Measurements from ENCODE around the gene NTN1.

Gene NTN1

DNA sequence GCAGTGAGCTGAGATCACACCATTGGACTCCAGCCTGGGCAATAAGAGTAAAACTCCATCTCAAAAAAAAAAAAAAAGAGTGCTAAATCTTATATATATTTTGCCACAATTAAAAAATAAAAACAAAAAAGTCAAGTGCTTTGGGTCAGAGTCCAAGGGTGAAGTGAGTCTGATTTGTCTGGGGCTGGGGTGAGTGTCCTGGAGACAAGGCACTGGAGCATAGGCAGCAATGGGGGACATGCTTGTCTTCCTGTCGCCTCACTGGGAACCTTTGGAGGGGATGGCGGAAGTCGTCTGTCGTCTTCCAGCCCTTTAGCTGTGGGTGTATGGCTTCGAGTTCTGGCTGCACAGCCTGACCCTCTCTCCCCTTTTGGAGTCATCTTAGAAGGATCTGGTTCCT lies 167.1 kb downstream of the NTN1 start:
- no peak for DNase-seq

DNA sequence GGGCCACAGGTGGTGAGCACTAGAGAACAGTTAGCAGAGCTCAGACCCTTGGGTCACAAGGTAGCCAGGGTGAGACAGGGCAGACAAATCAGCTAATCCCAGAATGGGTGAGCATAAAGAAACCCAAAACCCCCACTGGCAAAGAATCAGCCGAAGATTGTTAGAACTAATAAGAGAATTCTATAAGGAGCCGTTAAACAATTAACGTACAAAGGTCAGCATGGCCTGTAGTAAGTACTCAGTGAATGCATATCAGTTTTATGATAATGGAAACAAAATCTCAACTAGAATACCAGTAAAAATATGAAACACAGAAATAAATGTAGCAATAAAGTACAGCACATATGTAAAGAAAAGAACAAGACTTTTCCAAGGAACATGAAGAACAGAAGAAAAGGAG lies 168.6 kb downstream of the NTN1 start:
- DNase-seq: no peak

DNA sequence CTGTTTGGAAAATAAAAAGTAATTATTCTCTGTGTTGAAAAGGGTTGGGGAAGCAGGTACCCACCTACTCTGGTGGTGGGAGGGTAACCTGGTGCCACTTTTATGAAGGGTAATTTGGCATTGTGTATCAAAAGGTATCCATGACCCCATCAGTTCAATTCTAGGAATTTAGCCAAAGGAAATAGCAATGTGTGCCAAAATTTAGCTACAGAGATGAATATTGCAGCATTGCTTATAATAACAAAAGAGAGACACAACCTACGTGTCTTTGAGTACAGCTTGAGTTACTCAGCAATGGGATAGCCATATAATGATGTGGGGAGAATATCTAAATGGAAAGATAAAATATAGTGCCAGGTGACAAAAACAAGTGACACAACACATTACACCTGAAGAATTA lies 170.7 kb downstream of the NTN1 start:
- DNase-seq: no peak

DNA sequence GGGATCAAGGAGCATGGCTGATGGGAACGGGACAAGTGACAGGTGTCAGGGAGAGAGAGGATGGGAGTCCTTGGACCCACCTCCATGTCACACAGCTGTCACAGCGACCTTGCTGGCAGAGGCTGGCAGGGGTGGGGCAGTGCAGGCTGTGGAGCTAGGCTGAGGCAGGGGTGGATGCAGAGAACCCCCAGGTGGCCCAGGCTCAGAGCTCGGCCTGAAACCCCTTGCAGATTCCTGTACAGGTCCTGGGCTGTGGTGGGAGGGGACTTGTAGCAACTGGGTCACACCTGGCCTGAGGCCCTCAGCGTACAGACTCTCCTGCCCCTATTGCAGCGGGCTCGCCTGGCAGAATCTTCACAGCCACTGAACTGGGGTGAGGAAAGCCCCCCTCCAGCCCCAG lies 174.1 kb downstream of the NTN1 start:
- no peak for DNase-seq

DNA sequence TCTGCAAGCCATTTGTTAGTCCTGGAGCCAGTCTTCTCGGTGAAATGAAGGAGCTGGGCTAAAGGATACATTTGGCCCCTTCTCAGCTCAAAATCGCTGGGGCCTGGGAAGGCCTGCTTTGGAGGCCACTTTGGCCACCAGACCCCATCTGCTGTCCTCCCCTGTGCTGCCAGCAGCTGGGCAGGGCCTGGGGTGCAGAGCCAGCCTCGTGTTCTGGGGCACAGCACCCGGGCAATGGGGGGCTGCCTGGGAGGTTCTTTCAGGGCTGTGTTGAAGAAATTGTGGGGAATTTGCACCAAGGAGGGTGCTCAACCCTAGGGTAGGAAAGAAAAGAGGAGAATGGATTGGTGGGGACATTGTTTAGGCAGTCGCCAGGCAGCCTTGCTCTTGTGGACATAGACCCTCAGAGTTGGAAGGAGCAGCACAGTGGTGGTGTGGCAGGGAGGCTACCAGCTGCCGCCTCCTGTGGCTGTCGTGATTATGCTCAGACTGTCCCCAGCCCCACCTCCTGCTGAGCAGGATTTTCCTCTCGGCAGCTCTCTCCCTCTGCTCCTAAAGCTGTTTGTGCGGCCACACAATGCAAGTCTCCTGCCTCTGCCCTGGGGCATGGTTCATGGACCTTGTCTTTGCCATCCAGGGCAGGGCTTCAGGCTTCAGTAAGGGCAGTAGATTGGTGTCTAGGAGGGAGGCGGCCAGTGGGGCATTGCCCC lies 174.8 kb downstream of the NTN1 start:
- no peak for DNase-seq

DNA sequence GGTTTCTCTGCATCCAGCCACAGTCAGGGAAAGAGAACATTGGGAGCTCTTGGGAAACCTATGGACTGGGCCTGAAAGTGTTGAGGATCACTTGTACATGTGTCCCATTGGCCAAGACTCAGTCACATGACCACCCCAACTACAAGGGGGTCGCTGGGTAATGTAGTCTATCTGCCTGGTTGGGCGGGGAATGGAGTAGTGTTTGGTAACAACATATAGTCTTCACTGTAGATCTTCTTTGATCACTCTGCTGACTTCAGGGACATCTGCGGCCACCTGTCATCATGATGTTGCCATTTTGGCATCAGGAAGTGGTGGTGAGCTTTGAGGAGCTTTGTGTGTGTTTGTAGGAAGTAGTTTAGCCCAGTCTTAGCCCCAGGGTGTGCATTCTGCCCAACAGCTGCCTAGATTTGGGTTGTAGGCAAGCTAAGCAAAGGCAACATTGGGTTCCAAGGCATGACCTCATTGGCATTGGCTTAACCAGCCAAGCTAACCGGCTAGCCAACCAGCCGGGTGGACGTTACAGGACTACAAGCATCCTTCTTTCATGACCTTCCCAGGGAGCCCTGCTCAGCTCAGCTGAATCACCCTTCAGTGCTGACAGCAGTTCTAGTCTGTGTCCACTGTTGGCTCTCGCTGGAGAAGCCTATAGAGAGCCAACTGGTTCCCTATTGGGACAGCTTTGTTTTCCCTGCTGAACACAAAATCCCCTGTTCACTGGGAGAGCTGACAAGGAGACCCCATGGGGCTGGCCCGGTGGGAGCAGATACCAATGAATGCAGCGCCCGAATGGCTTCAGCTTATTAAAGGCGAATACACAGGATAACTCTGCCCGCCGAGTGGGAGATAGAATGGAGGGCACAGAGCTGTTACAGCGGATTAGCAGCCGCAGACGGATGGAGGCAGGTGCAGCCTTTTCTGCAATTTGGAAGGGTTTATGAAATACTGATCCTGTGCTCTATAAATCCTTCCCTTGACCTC lies 178.6 kb downstream of the NTN1 start:
- DNase-seq: no peak

DNA sequence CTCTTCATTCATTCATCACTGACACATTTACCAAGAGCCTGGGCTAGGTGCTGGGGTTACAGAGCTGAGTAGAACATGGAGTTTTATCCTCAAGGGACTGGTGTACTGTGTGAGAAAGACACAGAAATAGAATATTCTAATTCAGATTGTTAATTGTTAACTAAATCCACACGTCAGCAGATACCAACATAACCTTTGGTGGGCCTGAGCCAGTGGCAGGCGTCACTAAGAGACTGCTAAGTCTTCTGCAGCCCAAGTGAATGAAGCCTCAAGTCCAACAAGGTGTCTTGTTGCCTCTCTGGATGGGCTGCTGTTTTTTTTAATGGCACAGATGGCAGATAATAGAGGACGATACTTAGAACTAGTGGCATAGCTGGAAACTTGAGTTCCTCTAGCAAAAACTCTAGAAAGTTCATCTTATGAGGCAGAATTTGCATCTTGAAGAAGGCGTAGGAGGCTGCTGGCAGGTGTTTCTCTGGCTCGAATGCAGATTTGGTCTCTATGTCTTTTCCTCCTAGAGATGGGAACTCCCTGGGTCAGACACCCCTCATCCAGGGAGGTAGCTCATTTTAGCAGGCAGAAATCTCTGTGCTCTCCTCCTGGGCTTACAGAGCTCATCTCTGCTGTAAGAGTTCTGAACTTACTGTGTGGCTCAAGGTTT lies 179.5 kb downstream of the NTN1 start:
- DNase-seq: no peak

DNA sequence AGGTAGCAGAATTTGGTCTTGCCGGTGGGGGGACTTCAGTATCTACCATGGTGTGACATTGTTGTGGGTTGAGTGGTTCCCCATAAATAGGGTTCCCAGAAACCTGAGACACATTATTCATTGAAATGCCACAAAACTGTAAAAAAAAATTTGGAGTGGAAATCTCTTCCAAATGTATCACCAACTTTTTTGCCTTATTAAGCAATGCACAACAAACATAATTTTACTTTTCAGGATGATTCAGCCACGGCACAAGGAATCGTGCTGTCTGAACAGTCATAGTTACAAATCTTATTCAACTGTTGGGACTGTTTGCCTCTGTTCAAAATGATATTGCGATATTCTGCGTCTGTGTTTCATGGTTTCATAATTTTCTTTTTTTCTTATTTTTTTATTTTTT lies 181.2 kb downstream of the NTN1 start:
- DNase-seq: no peak

DNA sequence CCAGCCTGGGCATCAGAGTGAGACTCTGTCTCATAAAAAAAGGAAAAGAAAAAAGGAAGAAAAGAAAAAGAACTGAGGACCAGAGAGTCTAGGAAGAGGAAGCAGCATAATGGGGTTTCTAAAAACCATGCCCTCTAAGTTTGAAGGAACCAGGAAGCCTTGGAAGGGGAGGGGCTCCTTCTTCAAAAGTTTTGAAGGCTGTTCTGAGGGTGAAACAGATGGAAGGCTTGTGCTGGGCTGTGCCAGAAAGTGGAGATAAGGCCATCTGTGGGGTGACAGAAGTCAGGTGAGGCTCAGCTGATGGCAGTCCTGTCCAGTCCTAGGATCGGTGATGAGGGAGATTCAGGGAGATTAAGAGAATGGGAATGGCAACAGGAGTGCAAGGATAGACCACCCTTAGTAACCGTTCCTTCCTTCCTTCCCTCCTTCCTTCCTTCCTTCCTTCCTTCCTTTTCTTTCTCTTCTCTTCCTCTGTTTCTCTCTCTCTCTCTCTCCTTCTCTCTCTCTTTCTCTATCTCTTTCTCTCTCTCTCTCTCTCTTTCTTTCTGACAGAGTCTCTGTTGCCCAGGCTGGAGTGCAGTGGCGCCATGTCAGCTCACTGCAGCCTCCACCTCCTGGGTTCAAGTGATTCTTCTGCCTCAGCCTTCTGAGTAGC lies 182.6 kb downstream of the NTN1 start:
- DNase-seq: no peak

DNA sequence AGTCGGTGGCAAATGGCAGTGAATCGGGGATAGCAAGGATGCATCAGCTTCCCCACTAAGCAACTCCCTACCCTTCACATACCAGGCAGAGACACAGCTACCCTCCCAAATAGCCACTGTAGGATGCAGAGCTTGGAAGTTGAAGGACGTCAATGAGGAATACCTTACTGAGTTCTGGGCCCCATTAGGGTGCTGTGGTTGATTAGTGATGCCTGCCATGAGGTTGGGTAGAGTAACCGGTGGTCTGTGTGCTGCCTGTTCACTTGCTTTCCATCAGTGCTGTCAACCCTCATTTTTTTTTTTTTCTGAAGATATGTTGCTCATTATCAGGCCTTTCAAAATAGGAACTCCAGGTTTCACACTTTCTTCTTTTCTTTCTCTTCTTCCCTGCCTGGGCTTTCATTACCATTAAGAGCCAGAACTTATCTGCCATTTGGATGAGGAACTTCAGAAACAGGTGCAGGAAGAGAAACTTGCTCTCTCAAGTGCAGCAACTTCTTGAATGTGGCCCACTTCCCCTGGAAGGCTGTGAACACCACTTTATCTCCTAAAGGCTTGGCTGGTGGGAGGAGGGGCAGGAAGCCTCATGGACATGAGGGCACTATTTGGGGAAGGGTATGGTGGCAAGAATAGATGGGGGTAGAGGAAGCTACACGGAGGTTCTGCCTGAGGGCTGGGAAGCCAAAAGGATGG lies 183.5 kb downstream of the NTN1 start:
- peak in 1 of 58 donors; percentile 19 for DNase-seq

DNA sequence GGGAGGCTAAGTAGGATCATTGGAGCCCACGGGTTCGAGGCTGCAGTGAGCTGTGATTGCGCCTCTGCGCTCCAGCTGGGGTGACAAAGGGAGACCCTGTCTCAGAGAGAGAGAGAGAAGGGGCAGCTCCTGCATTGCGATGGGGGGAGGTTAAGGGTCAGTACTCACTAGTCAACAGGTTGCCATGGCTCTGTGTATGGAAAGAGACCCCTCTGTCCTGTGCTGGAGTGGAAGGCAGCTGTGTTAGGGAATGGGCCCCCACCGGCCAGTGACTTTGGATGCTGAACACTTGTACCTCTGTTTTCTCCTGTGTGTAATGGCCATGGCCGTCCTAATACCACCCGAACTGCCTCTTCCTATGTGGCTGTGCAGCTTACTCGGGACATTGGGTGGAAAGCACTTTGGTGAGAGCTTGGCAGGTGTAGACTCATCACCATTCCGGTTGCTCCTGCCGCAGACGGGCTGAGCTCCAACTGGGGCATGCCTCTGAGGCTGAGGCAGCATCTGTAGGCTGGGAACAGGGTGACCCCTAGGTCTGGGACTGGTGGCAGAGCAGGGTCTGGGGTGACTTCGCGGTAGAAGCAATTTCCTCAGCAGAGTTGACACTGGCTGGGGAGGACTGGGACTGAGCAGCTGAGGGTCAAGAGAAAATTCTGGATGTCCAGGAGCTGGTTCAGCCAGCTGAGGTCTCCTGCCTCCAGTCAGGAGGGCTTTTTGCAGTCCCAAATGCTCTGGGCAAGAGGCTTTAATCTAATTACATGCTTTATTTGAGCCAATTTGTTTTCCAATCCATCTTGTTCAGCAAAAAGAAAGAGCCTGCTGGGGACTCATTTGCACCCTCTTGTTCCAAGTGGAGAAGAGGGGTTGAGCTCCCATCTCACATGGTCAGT lies 184.5 kb downstream of the NTN1 start:
- DNase-seq: no peak

DNA sequence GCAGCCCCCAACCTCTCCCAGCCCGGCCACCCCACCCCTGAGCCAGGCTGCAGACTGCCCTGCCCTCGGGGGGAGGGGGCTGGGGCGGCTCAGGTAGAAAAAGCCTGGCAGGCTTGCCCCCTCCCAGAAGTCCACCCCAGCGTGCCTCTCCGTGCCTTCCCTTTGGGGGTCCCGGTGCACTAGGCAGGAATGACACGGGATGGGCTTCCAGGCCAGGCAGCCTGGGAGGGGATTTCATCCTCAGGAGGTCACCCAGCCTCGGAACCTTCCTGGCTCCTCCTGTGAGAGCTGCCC lies 185.0 kb downstream of the NTN1 start:
- no peak for DNase-seq

DNA sequence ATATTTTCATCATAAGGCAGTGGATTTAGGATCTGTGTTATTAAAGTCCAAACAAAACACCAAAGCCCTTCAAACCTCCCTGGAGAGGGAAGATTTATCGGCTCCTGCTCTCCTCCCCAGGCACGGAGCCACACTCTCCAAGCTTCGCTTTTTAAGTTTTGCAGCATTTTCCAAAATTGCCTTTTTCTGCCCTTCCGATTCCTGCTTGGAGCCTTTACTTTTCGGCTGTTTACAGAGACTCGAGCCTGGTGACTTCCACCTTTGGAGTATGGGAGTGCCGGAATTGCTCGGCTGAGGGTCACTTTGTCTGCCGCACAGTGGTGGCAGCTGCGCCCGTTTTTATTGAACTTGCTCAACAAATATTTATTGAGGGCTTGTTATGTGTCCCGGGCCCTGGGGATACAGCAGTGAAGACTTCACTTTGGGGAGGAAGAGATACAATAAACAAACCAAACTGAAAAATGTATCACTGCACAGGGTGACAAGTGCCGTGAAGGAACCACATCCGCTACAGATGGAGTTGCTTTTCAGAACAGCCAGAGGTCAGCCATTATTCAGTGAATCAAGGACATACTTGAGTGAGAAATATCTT lies 185.5 kb downstream of the NTN1 start:
- DNase-seq: no peak

DNA sequence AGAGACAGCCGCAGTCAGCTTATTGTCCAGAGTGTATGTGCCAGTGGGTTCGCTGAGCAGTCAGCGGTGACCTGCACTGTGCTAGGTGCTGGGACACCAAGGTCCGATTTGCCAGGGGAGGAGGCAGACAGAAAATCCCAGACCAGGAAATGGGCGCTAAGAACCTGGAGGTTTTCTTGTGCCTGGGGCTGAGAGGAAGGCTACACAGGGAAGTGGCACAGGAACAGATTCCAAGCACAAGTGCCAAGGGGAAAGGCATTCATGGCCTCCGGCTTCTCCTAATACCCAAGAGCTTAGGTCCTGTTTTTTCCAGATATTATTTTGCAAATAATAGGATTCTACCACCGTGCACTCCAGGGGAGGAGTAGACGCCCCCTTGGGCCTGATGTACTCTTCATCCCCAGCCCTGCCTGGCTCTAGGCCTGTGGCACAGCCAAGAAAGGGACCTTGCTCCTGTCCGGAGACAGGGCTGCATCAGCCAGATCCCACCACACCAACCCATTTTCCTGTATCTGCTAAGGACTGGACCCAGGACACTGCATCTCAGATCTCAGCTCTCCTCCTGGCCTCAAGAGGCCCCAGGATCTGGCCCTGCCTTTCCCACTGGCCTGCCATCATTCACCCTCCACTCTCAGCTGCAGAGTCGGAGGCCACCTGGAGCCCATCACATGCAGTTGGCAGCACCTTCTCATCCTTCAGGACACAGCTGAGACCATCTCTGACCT lies 187.2 kb downstream of the NTN1 start:
- DNase-seq: no peak

DNA sequence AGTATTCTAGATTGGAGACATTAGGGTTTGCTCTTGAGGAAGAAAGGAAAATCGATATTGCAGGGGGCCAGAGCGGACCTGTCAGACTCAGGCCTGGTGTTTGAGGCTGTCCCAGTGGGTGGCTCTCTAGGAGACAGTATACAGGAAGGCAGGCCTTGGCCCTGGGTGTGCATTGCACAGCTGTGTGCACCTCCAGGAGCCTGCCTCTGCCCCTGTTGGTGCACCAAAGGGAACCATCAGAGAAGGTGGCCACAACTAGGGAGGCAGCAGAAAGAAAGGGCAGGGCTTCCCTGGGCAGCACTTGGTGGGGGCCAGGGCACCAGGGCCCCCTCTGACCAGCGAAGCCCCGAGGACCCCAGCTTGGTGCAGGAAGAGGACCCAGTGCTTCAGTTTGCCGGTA lies 188.0 kb downstream of the NTN1 start:
- no peak for DNase-seq

DNA sequence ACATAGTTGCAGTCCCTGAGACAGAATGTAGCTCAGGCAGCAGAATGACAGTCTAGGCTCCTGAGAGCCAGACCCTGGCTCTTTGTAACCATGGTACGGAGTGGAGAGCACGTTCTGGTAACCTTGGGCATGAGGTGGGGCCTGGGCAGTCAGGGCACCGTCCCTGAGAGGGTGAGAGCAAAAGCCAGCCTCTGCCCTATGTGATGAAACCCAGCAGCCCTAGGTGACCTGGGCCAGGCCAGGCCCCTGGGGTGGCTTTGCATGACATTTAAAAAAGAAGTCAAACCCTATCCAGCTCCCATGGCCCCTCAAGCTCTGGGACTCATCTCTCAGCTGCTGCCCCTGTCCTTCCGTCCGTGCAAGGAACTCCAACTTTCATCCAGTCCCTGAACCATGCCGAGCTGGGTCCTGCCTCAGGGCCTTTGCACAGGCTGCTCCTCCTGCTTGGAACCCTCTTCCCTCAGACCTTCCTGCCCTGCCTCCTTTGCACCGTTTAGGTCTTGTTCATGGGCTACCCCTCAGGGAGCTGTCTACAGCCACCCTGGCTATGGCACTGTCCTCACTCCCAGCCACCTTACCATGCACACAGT lies 188.6 kb downstream of the NTN1 start:
- DNase-seq: no peak

DNA sequence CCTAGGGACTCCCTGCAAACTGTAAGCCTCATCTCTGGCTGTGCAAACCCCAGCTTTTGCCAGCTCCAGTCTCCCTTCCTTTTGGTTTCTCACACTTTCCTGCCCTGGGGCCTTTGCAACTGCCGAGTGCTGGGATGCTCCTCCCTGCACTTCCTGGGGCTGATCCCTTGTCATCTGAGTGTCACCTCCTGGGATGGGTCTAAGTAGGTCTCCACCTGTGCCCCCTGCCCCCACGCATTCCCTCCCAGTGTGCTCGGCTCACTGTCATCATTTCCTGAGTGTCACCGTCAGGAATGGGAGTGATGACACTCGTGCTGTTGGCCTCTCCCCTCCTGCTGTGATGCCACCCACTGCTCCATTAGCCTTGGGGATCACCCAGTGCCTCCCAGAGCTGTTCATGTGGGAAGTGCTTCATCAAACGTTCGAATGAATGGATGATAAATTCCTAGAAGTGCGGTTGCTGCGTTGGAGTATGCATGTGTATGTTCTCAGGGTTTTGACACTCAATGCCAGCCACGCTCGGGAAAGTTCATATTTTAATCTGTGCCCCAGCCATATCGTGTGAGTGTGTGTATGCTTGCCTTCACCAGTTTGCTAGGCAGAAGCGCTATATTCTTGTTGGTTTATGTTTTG lies 189.9 kb downstream of the NTN1 start:
- DNase-seq: no peak

Measured in anterior cingulate cortex (tissue), 58 donors.